GM18502 (cell line): Measurements from ENCODE around the gene SORCS1.

Source experiments
- ATAC-seq: cut with Tn5 transposase; IDR thresholded peaks from one replicate; pipeline ENCODE4 v1.9.1; 2021; ENCODE audit warnings: mild to moderate bottlenecking; ENCODE audit not compliant: unreplicated experiment, poor library complexity

The SORCS1 gene

GRCh38 chr10:106836933-106837663, 327.4 kb downstream of the SORCS1 start:
- peak; percentile 98 for ATAC-seq

DNA sequence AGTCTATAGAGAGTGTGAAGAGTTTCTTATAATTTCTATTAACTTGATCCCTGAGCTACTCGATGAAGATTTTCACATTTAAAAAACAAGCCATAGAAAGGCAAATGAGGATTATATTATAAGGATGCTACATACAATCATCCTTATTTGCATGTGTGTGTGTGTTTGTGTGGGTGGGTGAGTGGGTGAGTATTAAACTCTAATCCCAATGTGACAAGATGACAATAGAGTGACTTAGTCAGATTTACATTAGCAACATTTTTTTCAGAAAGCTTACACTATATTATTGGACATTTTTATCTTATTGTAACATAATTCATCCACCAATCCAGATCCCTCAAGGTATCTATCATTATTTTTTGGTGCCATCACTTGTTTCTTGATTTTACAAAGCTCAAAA, 331.7 kb downstream of the SORCS1 start:
- ATAC-seq, result no peak

GRCh38 chr10:106830471-106830870, 334.0 kb downstream of the SORCS1 start:
- ATAC-seq, result no peak

- no peak for ATAC-seq
Observed at GRCh38 chr10:106830006-106830405, 334.5 kb downstream of the SORCS1 start.

DNA sequence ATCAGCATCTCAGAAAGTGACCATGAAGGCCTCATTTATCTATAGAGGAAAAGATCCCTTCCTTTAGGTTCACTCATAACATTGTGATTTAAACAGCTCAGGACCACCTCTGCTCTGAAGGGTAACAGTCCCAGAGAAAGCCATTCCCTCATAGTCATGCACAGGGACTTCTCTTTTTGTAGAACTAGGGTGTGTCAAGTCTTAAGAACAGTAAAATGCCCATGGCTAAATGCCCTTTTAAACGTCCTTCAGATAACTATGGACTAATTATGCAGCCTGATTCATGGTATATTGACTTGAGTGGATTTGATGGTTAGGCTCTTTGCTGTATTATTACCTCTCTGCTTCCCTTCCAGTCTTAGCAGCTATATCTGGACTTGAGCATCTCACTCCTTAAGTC, 337.8 kb downstream of the SORCS1 start:
- no peak for ATAC-seq

GRCh38 chr10:106825576-106826364, 338.7 kb downstream of the SORCS1 start:
- ATAC-seq, result no peak

GRCh38 chr10:106820579-106820978, 343.9 kb downstream of the SORCS1 start:
- ATAC-seq, result no peak

- no peak for ATAC-seq
Observed at GRCh38 chr10:106819490-106819889, 345.0 kb downstream of the SORCS1 start.

GRCh38 chr10:106816318-106817085, 348.0 kb downstream of the SORCS1 start:
- ATAC-seq, result no peak

GRCh38 chr10:106815427-106816043, 349.0 kb downstream of the SORCS1 start:
- ATAC-seq, result peak; percentile 58

GRCh38 chr10:106804992-106805582, 359.4 kb downstream of the SORCS1 start:
- ATAC-seq, result no peak

GRCh38 chr10:106802949-106803348, 361.6 kb downstream of the SORCS1 start:
- ATAC-seq, result no peak

DNA sequence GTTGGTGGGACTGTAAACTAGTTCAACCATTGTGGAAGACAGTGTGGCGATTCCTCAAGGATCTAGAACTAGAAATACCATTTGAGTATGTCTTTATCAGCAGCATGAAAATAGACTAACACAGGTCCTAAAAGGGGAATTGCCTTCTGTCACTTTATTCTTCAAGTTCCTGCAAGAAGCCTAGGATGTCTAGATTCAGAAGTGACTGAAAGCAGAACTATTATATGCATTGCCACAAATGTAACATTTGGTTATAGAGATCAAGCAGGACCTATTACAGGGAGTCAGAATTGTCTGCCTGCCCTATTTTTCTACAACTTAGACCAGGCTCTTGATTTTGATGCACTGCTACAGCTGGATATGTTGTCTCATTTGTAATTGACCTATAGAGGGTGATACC, 364.7 kb downstream of the SORCS1 start:
- ATAC-seq, result no peak

- peak; percentile 97 for ATAC-seq
Observed at GRCh38 chr10:106795619-106796018, 368.9 kb downstream of the SORCS1 start.

DNA sequence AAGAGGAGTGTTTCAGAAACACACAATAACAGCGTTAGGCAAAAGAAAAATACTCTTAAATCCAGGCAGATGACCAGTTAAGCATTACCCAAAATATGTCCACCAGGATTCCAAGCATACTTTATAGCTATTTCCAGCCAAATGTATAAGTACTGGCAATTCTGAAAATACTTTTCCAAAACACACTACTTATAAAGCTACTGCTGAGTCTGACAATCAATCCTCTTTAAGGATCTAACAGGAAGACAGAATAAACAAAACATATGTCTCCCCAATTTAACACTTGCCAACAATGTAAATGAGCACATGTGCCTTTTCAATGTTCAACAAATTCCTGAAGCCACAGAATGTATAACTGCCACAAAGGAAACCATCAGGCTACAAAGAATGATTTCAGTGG, 370.9 kb downstream of the SORCS1 start:
- no peak for ATAC-seq

- ATAC-seq, result no peak
Observed at GRCh38 chr10:106789623-106790022, 374.9 kb downstream of the SORCS1 start.

- no peak for ATAC-seq
Observed at GRCh38 chr10:106788982-106789381, 375.5 kb downstream of the SORCS1 start.

GRCh38 chr10:106785528-106785927, 379.0 kb downstream of the SORCS1 start:
- ATAC-seq, result no peak

DNA sequence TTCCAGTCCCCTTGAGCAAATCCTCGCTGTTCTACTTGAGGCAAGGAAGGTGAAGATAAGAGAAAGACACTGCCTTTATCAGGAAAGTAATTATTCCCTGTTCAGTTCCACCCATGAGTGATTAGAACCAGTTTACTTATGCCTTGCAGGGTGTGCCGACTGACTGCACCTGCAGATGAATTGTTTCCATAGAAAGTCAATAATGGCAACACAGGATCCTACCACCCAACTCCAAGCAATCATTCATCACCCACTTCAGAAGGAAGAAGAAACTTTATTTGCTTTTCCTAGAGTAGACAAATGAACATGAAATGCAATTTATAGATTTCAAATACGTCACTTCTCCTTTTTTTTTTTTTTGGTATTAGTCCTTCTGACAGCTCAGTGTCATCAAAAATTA, 383.9 kb downstream of the SORCS1 start:
- no peak for ATAC-seq

GRCh38 chr10:106777841-106778240, 386.7 kb downstream of the SORCS1 start:
- ATAC-seq, result no peak
